ENCODE results near the gene ARID3B.
"Not testable (repeated sequence)": the region's sequence is repeated elsewhere in the genome, so short reads cannot be mapped to it uniquely, and the experiment has no call there.

Gene ARID3B, protein sequence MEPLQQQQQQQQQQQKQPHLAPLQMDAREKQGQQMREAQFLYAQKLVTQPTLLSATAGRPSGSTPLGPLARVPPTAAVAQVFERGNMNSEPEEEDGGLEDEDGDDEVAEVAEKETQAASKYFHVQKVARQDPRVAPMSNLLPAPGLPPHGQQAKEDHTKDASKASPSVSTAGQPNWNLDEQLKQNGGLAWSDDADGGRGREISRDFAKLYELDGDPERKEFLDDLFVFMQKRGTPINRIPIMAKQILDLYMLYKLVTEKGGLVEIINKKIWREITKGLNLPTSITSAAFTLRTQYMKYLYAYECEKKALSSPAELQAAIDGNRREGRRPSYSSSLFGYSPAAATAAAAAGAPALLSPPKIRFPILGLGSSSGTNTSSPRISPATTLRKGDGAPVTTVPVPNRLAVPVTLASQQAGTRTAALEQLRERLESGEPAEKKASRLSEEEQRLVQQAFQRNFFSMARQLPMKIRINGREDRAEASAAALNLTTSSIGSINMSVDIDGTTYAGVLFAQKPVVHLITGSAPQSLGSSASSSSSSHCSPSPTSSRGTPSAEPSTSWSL
- 0.69 to 11.9 (median 4.5) reads per million in 17 experiments for total RNA-seq

DNA sequence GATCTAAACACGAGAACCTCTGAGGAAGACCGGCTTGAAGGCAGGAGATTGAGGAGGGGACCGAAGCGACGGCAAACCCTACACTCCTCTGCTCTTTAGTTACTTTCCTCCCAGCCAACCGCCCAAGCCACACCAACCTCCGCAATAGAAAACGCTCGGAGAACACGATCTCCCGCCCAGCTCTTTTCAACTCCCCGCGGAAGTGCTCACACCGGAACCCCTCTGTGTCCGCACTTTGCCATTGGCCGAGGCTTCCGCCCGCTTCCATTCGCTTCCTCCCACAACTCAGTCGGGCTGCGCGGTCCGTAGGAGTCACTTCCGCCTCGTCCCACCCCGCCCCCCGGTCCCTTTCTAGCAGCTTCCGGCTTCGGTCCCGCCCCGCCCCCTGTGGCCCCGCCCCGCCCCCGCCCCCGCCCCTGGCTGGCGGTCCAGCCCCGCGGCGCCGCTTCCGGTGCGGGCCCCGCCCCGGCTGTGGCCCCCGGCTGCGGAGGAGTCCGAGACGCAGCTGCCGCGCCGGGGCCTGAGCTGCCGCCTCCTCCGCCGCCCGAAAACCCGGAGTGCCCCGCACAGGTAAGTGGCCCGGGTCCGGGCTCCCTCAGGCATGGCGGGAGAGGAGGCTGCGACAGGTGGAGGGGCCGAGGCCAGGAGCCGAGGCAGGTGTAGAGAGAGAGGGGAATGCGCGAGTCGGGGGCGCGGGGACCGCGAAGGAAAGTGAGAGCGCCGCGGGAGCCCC, at the start of gene ARID3B:
TSS of gene ARID3B (plus strand) at position 460 of the 733 bp plus-strand sequence. CDS start 2,717 bp downstream, outside the sequence.
- peak; percentile 98 to 99 (median 98) for DNase-seq

DNA sequence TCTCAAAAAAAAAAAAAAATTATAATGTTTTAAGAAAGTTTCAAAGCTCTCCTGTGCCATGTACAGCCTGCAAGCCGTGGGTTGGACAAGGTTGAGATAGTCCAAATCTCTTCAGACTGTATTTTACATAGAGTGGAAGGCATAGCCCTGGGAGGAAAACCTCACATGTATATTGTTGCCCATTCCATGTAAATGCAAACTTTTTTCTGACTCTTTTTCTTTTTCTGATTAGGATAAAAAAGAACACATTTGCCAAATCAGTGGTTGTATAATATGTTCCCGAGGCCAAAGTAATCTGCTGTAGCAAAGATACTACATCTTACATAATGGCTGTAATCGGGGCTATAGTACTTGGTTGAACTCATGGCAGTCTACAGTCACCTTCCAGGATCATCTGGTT, 44.4 kb upstream of the ARID3B start:
- DNase-seq = no peak

DNA sequence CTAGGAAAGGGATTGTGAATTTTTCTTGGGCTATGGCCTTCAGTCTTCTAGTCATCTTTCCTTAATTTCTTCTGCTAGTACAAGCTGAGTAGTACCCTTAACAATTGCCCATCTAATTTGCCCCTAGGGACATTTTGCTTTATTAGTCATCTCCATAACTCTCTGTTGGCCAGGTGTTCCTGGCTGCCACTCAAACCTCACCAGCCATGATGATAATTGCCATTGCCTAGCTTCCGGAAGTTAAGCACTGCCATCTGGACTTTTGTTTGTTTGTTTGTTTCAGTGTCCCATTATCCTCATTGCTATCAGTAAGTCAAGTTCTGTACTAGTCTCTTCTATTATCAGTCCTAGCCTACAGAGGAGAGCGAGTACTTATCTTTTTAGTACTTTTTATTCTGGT, 43.4 kb upstream of the ARID3B start:
- no peak for DNase-seq

DNA sequence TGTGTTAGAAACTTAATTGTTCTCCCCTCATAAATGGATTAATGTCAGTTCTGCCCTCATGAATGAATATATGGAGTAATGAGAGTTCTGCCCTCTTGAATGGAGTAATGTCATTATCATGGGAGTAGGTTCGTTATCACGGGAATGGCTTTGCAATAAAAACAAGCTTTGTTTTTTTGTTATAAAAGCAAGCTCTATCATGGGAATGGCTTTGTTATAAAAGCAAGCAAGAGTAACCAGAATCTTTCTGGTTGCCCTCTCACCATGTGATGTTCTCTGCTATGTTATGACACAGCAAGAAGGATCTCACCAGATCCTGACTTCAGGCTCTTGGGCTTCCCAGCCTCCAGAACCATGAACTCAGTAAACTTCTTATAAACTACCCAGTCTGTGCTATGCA, 41.7 kb upstream of the ARID3B start:
- DNase-seq = no peak

DNA sequence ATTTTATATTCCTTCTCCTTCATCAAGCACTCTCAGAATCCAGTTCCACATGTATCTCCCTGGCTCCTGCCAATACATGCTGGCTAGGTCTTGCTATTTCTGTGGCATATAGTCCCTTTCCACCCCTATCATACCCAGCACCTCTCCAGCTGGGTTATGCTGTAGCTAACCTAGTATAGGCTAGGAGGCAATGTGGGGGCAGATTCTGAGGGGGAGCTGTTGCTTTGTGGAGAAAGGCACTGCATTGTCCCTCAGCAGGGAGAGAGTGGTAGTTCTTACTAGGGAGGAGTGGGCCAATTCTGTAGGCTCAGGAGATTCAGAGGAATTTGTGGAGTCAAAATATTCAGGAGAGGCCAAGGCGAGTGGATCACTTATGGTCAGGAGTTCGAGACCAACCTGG, 40.6 kb upstream of the ARID3B start:
- no peak for DNase-seq

DNA sequence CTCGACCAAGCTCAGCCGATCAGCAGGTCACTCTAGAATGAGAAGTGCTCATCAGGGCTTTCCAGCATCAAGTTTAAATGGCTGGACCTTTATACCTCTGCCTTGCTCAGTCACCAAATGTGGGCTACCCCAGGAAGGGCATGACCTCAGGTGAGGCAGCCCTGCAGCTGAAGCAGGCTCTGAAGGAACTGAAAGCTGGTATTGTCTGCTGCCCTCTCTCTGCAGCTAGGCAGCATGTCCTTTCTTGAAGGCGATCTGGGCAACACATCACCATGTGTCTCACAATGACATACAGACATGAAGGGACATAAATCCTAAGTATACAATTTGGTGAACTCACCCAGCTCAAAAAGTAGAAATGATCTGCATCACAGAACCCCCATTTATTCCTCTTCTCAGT, 38.7 kb upstream of the ARID3B start:
- DNase-seq = no peak

DNA sequence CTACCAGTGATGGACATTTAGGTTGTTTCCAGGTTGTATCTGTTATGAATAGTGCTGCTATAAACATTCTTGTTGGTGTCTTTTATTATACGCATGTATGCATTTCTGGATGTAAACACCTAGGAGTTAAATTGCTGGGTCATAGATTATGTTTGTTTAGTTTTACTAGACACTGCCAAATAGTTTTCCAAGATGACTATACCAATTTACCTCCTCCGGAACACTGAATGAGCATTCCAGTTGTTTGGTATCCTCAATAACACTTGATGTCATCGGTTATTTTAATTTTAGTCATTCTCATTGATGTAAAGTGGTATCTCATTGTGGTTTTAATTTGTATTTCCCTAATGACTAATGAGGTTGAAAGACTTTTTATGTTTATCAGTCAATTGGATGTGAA, 36.6 kb upstream of the ARID3B start:
- no peak for DNase-seq

DNA sequence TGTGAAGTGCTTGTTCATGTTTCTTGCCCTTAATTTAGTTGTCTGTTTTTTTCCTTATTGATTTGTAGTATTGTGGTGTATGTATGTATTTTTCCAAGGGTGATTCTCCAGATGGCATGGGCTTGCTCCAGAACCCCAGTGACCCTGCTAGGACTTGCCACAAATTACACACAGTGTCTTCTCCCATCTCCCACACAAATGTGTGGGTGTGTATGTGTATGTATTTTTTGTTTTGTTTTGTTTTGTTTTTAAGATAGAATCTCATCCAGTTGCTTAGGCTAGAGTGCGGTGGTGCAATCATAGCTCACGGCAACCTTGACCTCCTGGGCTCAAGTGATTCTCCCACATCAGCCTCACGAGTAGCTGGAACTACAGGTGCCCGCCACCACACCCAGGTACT, 36.2 kb upstream of the ARID3B start:
- peak; percentile 8 to 57 (median 30) for DNase-seq

DNA sequence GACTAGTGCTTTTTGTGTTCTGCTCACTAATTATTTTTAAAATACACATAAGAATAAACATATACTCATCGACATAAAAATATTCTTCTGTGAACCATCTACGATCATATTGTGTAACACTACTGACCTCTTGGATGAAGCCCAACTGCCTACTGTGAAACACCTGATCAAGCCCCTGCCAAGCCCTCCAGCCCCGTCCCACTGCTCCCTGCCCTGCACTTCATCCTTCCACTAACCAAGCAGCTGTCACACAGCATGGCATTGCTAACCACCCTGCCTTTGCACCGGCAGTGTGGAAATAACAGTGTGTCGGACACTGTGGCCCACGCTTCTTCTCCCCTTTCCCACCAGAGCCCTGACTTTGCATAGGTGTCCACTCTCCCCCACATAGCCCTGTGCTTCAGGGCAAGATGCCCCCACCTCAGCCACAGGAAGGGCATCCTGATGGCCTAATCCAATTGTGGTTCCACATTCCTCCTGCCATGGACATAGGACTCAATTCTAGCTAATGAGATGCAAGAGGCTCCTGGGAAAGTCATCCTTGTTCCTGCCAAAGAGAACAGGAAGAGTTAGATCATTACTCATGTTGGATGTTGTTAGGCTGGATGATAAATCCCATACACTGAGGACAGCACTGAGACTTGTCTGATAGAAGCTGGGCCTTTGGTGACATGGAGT, 35.0 kb upstream of the ARID3B start:
- DNase-seq = no peak

DNA sequence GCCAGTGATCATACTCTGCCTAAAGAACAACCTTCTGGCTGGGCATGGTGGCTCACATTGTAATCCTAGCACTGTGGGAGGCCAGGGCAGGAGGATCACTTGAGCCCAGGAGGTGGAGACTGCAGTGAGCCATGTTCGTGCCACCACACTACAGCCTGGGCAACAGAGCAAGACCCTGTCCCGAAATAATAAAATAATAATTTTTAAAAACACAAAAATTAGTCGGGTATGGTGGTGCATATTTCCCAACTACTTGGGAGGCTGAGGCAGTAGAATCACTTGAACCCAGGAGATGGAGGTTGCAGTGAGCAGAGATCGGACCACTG, 34.5 kb upstream of the ARID3B start:
- no peak for DNase-seq

DNA sequence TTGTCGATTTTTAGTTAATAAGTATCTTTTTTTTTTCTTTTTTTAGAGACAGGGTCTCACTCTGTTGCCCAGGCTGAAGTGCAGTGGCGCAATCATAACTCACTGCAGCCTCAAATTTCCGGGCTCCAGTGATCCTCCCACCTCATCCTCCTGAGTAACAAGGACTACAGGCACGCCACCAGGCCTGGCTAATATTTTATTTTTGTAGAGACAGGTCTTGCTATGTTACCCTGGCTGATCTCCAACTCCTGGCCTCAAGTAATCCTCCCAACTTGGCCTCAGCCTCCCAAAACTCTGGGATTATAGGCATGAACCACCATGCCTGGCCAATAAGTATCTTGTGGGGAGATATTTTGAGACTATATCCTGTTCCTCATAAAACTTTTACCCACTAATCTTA, 29.4 kb upstream of the ARID3B start:
- DNase-seq = peak; percentile 61 to 77 (median 72)

DNA sequence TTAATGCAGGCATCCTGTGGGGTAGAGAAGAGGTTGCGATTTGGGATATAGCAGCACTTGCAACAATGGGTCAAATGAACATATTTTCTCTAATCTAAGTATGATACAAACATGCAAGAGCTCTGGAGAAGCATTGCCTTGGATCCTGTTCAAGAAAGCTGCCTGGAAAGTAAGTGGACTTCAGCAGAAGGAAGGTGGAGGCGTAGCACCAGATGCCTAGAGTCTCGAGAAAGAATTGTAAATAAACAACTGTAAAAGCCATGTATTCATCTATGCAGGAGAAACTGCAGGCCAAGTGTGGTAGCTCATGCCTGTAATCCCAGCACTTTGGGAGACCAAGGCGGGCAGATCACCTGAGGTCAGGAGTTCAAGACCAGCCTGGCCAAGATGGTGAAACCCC, 27.0 kb upstream of the ARID3B start:
- not testable (repeated sequence) for DNase-seq

DNA sequence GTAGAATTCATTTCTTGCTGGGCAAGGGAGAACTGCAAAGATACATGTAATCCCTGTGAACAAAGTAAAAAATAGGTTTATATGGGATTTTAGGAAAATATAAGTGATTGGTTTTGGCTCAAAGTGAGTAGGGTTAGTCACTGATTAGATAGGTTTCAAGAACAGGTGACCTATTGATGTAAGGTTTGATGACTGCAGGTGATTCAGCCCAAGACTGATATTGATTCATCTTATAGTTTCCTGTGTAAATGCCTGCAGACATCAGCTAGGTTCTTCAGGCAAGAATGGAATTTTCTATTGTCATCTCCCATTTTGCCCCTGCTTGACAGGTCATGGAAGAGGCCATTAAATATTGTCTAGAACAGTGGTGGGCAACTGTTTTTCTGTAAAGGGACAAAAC, 23.9 kb upstream of the ARID3B start:
- DNase-seq = no peak

DNA sequence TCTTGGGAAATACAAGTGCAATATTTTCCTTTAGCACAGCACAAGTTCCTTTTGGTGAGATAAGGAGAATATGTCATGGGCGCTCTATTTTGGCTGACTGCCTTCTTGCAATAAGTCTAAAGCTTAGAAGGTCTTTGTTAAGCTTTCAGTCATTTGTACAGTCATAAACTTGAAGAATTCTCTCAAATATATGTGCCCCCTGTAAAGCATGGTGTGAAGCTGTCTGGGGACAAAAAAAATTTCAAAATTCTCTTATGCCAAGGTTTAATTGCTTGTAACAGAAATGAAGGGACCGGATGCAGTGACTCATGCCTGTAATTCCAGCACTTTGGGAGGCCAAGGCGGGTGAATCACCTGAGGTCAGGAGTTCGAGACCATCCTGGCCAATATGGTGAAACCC, 21.7 kb upstream of the ARID3B start:
- DNase-seq = no peak

DNA sequence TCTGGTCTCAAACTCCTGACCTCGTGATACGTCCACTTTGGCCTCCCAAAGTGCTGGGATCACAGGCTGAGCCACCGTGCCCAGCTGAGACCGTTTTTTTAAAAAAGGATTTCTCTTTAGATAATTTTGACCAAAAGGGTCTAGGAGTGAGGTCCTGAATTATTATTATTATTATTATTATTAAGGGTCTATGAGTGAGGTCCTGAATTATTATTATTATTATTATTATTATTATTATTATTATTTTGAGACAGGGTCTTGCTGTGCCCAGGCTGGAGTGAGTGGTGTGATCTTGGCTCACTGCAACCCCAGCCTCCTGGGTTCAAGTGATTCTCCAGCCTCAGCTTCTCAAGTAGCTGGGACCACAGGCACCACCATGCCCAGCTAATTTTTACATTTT, 20.6 kb upstream of the ARID3B start:
- no peak for DNase-seq

DNA sequence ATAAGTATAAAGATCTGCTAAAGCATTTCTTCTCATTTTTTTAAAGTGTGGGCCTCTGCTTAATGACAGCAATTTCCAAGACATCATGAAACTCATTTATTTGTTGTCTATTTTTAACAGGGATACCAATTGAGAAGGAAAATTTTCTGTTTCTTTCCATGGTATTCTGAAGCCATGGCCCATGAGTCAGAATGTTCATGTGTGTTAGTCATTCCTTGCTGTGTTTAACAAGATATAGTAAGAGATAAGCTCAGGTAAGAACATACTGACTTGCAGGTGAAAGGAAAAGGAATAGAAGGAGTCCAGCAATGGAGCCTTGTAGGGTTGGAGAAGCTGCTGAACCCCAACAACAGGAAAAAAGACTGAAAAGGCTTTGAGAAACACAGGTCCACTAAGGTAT, 17.0 kb upstream of the ARID3B start:
- no peak for DNase-seq

DNA sequence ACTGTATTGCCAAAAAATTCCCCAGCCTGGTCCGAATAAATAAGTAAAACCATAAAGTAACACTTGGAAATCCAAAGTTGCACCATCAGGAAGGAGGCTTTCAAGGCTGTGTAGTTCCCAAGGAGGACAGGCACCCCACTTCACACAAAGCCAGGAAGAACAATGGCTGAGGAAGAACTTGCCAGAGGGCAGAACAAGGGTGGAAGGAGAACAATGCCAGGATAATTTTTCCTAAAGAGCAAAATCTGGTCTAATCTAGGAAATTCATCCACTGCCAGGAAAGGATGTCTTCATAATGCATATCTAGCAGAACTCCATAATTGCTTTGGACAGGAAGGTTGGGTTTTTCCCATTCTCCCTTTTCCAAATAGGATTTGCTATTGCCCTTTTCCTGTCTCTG, 15.7 kb upstream of the ARID3B start:
- DNase-seq = no peak

DNA sequence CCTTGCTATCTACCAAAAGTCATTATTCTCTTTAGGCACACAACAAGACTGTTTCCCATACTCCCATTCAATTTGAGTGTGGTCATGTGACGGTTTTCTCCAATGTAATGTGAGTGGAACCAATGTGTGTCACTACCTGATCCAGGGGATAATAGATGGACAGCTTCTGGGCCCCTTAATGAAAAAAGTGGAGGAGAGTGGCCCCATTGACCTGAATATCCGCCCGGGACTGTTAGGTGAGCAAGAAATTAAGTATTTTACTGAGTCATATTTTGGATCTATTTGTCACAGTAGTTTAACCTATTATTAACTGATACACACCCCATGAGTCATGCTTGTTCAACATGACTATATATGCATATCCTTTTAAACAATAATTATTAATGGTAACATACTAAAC, 15.1 kb upstream of the ARID3B start:
- DNase-seq = no peak

DNA sequence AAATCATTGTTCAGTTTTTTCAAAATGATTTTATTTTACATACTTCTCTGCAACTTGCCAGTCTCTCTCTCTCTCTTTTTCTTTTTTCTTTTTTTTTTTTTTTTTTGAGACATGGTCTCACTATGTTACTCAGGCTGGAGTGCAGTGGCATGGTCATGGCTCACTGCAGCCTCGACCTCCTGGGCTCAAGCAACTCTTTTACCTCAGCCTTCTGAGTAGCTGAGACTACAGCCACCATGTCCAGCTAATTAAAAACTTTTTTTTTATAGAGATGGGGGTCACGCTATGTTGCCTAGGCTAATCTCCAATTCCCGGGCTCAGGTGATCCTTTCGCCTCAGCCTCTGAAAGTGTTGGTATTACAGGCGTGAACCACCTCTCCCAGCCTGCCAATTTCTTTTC, 12.1 kb upstream of the ARID3B start:
- no peak for DNase-seq

DNA sequence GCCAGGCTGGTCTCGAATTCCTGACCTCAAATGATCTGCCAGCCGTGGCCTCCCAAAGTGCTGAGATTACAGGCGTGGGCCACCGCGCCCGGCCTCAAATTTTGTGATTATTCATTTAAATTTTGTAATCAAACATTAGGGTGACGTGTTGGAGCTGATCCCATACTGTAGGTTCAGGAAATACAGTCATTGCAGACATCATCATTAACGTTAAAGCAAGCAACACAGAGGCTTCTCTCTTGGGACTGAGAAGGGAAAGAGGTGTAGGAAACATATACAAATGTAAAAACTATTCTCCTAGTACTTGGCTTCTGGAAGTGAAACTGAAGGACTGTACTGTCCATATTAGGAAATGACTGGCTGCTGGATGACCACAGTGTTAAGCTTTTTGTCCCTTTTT, 11.1 kb upstream of the ARID3B start:
- peak; percentile 72 to 85 (median 74) for DNase-seq

DNA sequence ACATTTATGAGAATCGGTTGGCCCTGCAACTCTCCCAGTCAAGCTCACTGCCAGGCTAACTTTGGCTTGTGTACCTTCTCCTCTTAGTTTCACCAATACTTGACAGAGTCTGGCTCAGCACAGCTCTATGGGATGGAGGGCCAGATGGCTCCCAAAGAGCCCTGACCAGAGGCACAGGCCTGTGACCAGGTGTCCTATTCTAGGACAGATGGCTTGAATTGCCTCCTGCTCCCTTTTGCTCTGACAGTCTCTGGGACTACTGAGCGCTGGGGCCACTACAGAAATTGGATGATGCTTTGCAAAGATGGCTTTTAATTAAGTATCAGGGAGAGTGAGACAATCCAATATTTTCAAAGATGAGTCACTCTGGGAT, 10.3 kb upstream of the ARID3B start:
- DNase-seq = no peak

DNA sequence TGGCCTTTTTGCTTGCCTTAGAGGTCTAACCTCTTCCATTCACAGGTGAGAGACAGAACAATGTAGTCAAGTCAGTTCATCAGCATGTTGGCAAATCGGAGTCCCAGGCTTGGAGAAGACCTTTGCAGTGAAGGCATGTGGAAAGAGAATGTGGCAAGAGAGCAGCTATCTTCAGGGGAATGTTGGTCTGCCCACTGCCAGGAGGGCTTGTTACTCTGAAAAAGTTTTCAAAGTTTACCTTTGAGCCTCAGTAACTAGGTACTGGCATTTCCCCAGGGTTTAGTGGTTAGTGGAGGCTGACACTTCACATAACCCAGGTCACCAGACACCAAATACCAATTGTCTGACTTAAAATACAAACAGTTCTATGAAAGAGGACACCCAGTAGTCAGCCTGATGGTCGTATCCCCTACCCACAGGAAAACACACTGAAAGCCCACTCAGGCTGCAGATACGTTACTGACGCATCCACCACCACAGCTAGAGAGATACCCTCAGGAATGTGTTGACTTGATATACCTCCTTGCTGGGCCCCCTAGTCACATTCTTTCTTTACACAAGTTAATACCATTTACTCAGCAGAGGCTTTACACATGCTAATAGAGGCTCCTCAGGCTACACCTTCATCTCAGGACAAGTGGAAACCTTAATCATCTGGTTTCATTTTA, 9.7 kb upstream of the ARID3B start:
- no peak for DNase-seq
